Type B pancreatic cell (in vitro differentiated cells): ENCODE results near the gene IGF2BP2. TPM values are rescaled to one million over a fixed set of nuclear protein-coding genes. Genes with fewer than 3 reads are reported as not detected.
A peak's percentile ranks its signal among the peaks of the same experiment; 100 is the strongest.

ENCODE experiments used
- DNase-seq: peaks from one replicate; pipeline ENCODE4 v3.0.0; 2021; ENCODE audit warnings: mixed read lengths; ENCODE audit not compliant: unreplicated experiment; ENCODE audit errors: extremely low spot score
- H3K27ac Mint-ChIP-seq: 2 replicates; pipeline ENCODE4 v1.8.0; 2021; ENCODE audit warnings: mild to moderate bottlenecking, mixed read lengths
- H3K27me3 Mint-ChIP-seq: 2 replicates; pipeline ENCODE4 v1.8.0; 2021; ENCODE audit warnings: mixed read lengths
- H3K36me3 Mint-ChIP-seq: 2 replicates; pipeline ENCODE4 v1.8.0; 2021; ENCODE audit warnings: mixed read lengths
- H3K4me1 Mint-ChIP-seq: one replicate; pipeline ENCODE4 v1.8.0; 2021; ENCODE audit warnings: mixed read lengths; ENCODE audit not compliant: unreplicated experiment
- H3K4me3 Mint-ChIP-seq: 2 replicates; pipeline ENCODE4 v1.8.0; 2021; ENCODE audit warnings: mild to moderate bottlenecking, mixed read lengths
- H3K9me3 Mint-ChIP-seq: 2 replicates; pipeline ENCODE4 v1.8.0; 2021; ENCODE audit warnings: mixed read lengths
- total RNA-seq: library from RNA; stranded (reverse); gene quantifications from 2 replicates; pipeline ENCODE4 v1.2.1, GENCODE V29; 2021; ENCODE audit warnings: low replicate concordance
- TF ChIP-seq, protein P1 (sequence below): fragments of 200-600 bp; sonication (generic); conservative IDR thresholded peaks from 2 replicates; pipeline ENCODE4 v1.5.0; 2021; ENCODE audit warnings: antibody characterized with exemption, mild to moderate bottlenecking

Gene IGF2BP2
- total RNA-seq, 1 donor from 2014 or later = 140 TPM

DNA sequence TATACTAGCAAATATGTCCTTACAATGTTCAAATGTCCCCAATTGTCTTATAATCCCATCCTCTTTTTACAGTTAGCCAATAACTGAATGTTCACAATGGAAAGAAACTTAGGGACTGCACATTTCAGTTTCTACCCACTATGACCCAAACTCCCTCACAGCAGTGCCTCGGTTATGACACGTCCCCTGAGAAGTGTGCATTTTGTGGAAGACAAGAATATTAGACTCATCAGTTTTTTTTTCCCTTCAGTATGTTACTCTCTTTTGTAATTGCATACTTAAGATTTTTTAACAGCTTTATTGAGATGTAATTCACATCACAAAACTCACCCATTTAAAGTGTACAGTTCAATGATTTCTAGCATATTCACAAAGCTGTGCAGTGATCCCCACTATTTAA, 64.8 kb downstream of the IGF2BP2 start:
- peaks cover 60% of the 10 kb centered on the region for H3K4me1 Mint-ChIP-seq
- peak overlapping the region; percentile 35 for H3K27ac Mint-ChIP-seq
- no peak overlapping the region for H3K4me3 Mint-ChIP-seq
- TF ChIP-seq, protein P1, sequence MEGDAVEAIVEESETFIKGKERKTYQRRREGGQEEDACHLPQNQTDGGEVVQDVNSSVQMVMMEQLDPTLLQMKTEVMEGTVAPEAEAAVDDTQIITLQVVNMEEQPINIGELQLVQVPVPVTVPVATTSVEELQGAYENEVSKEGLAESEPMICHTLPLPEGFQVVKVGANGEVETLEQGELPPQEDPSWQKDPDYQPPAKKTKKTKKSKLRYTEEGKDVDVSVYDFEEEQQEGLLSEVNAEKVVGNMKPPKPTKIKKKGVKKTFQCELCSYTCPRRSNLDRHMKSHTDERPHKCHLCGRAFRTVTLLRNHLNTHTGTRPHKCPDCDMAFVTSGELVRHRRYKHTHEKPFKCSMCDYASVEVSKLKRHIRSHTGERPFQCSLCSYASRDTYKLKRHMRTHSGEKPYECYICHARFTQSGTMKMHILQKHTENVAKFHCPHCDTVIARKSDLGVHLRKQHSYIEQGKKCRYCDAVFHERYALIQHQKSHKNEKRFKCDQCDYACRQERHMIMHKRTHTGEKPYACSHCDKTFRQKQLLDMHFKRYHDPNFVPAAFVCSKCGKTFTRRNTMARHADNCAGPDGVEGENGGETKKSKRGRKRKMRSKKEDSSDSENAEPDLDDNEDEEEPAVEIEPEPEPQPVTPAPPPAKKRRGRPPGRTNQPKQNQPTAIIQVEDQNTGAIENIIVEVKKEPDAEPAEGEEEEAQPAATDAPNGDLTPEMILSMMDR = no peak
- no peaks in the 10 kb centered on the region for H3K27me3 Mint-ChIP-seq
- peaks cover 5% of the 10 kb centered on the region for H3K9me3 Mint-ChIP-seq
- DNase-seq = no peak
- peaks cover 23% of the 10 kb centered on the region for H3K36me3 Mint-ChIP-seq

DNA sequence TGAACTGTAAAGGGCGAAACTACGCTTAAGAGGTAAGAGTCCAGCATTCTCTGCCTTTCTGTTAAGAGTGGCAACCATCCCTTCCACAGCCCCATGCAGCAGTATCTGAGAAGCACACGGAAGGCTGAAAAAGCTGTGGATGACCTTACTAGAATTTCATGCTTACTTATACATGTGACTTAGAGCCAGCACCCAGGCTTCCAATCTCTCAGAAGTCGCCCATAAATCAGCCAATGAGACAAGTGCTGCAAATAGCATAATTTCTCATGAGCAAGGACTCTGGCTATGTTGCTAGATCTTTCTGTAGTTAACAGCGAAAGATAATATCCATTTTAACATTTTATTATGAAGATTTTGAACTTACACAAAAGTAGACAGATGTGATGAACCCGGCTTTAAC, 65.3 kb downstream of the IGF2BP2 start:
- Mint-ChIP-seq H3K27ac (peak overlapping the region; percentile 16), H3K36me3 (peaks cover 27% of the 10 kb centered on the region), H3K9me3 (peaks cover 5% of the 10 kb centered on the region), H3K27me3 (no peaks in the 10 kb centered on the region), H3K4me3 (no peak overlapping the region), H3K4me1 (peaks cover 58% of the 10 kb centered on the region)
- TF ChIP-seq, protein P1 = no peak
- DNase-seq = no peak

DNA sequence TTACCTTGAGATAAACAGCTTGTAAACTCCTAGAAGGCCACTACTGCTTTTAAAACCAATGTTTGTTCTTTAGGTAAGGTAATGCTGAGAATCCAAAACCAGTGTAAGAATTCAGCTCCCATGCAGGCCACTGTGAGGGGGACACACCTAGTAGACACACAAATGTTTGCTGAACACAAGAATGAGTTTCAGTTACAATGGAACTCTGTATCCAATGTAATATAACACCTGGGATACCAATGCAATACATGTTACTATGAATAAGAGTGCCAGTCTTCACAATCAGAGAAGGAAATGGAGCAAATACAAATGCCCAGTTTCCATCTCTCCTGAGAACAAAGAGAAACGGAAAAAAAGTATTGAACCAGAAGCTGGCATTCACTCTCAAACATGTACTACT, 65.9 kb downstream of the IGF2BP2 start:
- no peak for DNase-seq
- H3K27me3 Mint-ChIP-seq = no peaks in the 10 kb centered on the region
- H3K4me3 Mint-ChIP-seq = peak overlapping the region; percentile 3
- H3K4me1 Mint-ChIP-seq = peaks cover 55% of the 10 kb centered on the region
- peaks cover 5% of the 10 kb centered on the region for H3K9me3 Mint-ChIP-seq
- TF ChIP-seq, protein P1 = no peak
- peak overlapping the region; percentile 16 for H3K27ac Mint-ChIP-seq
- H3K36me3 Mint-ChIP-seq = peaks cover 31% of the 10 kb centered on the region

DNA sequence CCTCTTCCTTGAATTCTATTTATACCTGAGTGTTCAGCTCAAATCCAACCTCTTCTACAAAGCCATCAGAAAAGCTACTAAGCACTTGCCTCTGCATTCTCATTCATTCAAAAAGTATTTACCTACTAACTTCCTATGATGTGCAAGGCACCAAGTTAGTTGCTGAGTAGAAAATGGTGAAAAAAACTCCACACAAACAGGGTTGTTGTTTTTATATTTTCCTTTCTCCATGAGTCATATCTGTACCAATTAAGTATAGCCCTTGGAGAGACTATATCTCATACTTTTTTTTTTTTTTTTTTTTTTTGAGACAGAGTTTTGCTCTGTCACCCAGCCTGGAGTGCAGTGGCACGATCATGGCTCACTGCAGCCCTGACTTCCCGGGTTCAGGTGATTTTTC, 67.7 kb downstream of the IGF2BP2 start:
- DNase-seq = no peak
- Mint-ChIP-seq H3K36me3 (peaks cover 44% of the 10 kb centered on the region), H3K4me3 (peak overlapping the region; percentile 8), H3K27me3 (no peaks in the 10 kb centered on the region), H3K4me1 (peaks cover 55% of the 10 kb centered on the region), H3K9me3 (peaks cover 5% of the 10 kb centered on the region), H3K27ac (no peak overlapping the region)
- TF ChIP-seq, protein P1 = no peak

DNA sequence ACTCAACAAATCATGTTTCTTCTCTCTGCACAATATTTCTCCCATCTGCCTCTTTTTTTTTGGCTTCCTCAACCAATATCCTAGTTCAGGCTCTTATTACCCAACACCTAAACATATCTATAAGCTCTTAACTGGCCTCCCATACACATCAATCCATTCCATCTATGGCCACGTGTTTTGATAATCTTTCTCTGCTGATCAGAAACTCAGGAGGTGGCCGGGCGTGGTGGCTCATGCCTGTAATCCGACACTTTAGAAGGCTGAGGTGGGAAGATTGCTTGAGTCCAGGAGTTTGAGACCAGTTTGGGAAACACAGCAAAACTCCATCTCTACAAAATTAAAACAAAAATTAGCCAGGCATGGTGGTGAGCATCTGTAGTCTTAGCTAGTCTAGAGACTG, 68.4 kb downstream of the IGF2BP2 start:
- H3K36me3 Mint-ChIP-seq = peaks cover 47% of the 10 kb centered on the region
- no peaks in the 10 kb centered on the region for H3K27me3 Mint-ChIP-seq
- TF ChIP-seq, protein P1 = no peak
- no peak overlapping the region for H3K27ac Mint-ChIP-seq
- H3K4me3 Mint-ChIP-seq = no peak overlapping the region
- peaks cover 5% of the 10 kb centered on the region for H3K9me3 Mint-ChIP-seq
- DNase-seq = no peak
- H3K4me1 Mint-ChIP-seq = peaks cover 53% of the 10 kb centered on the region

DNA sequence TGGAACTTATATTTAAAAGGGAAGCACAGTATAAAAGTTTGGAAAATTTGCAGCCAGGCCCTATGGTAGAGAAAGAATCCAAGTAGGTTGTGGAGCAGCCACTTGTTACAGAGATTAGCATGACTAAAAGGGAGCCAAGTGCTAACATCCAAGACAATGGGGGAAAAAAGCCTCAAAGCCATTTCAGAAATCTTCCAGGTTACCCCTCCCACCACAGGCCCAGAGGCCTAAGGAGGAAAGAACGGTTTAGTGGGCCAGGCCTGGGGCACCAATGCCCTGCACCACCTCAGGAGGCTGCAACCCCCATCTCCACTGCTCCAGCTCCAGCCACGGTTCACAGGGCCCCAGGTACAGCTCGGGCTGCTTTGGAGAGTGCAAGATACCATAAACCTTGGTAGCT, 69.9 kb downstream of the IGF2BP2 start:
- Mint-ChIP-seq H3K27ac (no peak overlapping the region), H3K9me3 (peaks cover 11% of the 10 kb centered on the region), H3K4me3 (no peak overlapping the region), H3K36me3 (peaks cover 55% of the 10 kb centered on the region), H3K4me1 (peaks cover 45% of the 10 kb centered on the region), H3K27me3 (no peaks in the 10 kb centered on the region)
- TF ChIP-seq, protein P1 = no peak
- DNase-seq = no peak
